GM23338 (cell line): ENCODE measurements around the gene CD84. TPM values are rescaled to one million over a fixed set of nuclear protein-coding genes. Genes with fewer than 3 reads are reported as not detected.

ENCODE experiments used
- CREB1 ChIP-seq: fragments of 250-450 bp; sonication (Bioruptor Pico); IDR thresholded peaks from 2 replicates; pipeline ENCODE4 v1.5.0; 2020; ENCODE audit warnings: low read depth, mild to moderate bottlenecking, moderate library complexity
- ETS1 ChIP-seq: IDR thresholded peaks from 2 replicates; pipeline ENCODE4 v1.6.1; 2016; ENCODE audit warnings: antibody characterized with exemption
- JUNB ChIP-seq: IDR thresholded peaks from one replicate; pipeline ENCODE4 v1.6.1; 2016; ENCODE audit warnings: antibody characterized with exemption; ENCODE audit not compliant: unreplicated experiment
- REST ChIP-seq: IDR thresholded peaks from one replicate; pipeline ENCODE4 v1.6.1; 2018; ENCODE audit warnings: antibody characterized with exemption; ENCODE audit not compliant: unreplicated experiment
- ZNF114 ChIP-seq: fragments of 250-450 bp; sonication (Bioruptor Pico); IDR thresholded peaks from 2 replicates; pipeline ENCODE4 v1.5.0; 2020; ENCODE audit warnings: mild to moderate bottlenecking, moderate library complexity
- ZNF331 ChIP-seq: fragments of 250-450 bp; sonication (Bioruptor Pico); IDR thresholded peaks from 2 replicates; pipeline ENCODE4 v1.5.0; 2020; ENCODE audit warnings: low read depth, mild to moderate bottlenecking, moderate library complexity
- ZNF462 ChIP-seq: fragments of 250-450 bp; sonication (Bioruptor Pico); IDR thresholded peaks from 2 replicates; pipeline ENCODE4 v1.5.0; 2020; ENCODE audit warnings: mild to moderate bottlenecking, moderate library complexity
- polyA plus RNA-seq: library from polyadenylated mRNA; unstranded; fragments of >200 nt; fragmentation: Nextera tagmentation; extraction: Ambion mirVana; gene quantifications from 2 replicates; pipeline ENCODE4 v1.2.1, GENCODE V29; 2016
- total RNA-seq: library from RNA; depleted of rRNA; stranded (reverse); fragments of >200 nt; shearing (Covaris generic); gene quantifications from 2 replicates; pipeline ENCODE4 v1.2.3, GENCODE V29; 2014

Gene CD84
- total and polyA plus RNA-seq, 2 experiments from 2014 or later: not detected

GRCh38 chr1:160578175-160578524, 1.1 kb downstream of the CD84 start (continued):
- TF ChIP-seq ZNF462 (no peak), JUNB (no peak), ZNF331 (no peak), ZNF114 (CRISPR knock-in tag) (no peak), ETS1 (no peak), CREB1 (no peak), REST (no peak)
